GM12873 (cell line): ENCODE results near the gene ERICH2.

Experiments
- TF ChIP-seq, protein P1 (sequence below): IDR thresholded peaks from 2 replicates; pipeline ENCODE4 v1.5.1; 2012; ENCODE audit warnings: low read depth, mild to moderate bottlenecking, moderate library complexity, low read length, control low read depth; ENCODE audit not compliant: insufficient read depth; ENCODE audit errors: missing control alignments

ERICH2 gene

DNA sequence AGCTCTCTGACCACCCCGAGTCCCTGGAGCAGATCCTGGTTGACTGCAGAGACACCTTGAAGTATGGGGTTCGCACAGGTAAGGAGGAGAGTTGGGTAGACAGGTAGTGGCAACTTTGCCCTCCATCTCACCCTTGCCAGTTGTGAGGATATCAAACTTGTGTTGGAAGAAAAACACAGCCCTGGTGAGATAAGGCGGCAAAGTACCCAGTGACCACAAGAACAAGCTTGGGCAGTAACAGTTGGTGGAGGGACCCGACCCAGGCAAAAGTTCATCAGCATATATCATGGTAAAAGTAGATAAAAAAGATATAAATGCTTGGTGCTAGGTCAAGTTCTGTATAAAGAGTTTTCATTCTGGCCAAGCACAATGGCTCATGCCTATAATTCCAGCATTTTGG lies 60.9 kb downstream of the ERICH2 start:
- TF ChIP-seq, protein P1, sequence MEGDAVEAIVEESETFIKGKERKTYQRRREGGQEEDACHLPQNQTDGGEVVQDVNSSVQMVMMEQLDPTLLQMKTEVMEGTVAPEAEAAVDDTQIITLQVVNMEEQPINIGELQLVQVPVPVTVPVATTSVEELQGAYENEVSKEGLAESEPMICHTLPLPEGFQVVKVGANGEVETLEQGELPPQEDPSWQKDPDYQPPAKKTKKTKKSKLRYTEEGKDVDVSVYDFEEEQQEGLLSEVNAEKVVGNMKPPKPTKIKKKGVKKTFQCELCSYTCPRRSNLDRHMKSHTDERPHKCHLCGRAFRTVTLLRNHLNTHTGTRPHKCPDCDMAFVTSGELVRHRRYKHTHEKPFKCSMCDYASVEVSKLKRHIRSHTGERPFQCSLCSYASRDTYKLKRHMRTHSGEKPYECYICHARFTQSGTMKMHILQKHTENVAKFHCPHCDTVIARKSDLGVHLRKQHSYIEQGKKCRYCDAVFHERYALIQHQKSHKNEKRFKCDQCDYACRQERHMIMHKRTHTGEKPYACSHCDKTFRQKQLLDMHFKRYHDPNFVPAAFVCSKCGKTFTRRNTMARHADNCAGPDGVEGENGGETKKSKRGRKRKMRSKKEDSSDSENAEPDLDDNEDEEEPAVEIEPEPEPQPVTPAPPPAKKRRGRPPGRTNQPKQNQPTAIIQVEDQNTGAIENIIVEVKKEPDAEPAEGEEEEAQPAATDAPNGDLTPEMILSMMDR: no peak

DNA sequence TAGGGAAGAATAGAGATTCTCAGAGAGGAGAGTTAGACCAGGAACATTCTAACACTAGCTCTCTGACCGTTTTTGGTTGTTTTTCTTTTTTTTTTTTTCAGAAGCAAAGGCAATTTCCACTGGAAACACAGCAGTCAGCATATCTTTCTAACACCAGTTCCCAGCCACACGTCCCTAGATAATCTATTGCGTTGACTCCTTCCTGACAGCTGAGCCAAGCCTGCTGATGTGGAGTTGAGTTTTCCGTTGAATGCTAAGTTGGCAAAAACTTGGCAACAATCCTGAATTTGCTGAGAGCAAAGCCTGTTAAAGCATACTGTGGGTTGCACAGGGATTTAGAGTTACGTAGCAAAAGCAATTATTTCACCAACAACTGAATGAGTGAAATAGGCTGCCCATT lies 65.8 kb downstream of the ERICH2 start:
- TF ChIP-seq, protein P1: no peak

DNA sequence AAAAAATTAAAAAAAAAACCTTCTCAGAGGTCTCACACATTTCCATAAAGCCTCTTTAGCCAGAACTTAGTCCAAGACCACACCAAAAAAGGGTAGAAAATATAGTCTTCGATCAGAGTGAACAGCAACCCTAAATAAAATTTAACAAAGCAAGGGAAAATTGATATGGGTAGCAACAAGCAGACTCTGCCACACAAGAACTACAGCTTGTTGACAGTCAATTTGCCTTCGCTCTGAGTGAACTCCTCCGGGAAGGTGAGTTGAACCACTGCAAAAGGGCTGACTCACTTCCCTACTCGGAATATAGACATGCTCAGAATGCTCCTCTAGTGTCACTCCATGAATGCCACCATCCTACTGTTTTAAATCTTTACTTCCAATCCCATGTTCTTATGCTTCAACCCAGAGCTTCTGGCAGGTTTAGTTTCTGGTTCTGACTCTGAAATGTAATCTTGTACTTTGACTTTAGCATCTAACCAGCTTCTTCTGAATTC lies 70.6 kb downstream of the ERICH2 start:
- TF ChIP-seq, protein P1: no peak

DNA sequence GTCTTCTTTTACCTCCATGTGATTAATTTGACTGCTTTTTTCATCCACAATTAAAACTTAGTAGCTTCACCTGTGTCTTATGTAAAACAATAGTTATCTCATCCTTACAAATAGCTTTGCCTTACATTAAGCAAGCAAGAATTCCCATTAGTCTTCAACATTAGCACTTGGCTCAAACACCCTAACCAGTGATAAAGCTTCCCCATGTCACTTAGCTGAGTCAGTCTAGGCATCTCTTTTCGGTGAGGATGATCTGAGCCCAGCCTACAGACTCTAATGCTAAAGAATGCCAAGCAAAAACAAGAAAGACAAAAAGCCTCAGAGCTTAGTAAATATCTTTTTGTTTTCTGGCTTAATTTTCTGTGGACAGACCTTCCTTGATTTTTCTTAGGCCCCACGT lies 72.6 kb downstream of the ERICH2 start:
- TF ChIP-seq, protein P1: no peak

DNA sequence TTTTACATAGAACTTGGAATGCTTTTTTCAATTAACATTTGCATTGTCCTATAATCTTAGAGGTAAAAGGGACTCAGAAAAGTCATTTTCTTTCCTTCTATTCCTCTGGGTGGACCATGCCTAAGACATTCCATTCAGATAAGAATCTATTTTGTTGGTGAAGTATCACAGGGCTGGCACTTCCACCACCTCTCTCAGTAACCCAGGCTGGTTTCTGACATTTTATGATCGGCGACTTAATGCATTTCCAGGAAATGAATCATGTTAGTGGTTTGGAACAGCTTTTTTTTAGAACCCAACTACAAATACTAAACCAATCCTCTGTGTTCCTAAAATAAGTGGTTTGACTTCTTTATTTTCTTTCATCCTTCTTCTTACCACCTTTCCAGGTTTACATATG lies 73.5 kb downstream of the ERICH2 start:
- TF ChIP-seq, protein P1: no peak

DNA sequence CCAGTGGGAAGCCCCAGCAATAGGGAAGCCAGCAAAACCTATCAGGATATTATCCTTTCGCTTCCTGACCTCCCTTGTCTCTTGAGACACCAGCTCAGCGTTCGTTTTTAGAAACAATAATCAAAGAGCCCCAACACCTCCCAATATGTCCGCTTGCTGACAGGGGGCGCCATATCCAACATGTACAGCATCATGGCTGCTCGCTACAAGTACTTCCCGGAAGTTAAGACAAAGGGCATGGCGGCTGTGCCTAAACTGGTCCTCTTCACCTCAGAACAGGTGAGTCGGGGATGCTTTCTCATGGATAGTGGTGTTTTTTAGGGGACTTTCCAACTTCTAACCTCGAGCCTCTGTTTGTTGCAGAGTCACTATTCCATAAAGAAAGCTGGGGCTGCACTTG lies 75.2 kb downstream of the ERICH2 start:
- TF ChIP-seq, protein P1: peak; percentile 47

DNA sequence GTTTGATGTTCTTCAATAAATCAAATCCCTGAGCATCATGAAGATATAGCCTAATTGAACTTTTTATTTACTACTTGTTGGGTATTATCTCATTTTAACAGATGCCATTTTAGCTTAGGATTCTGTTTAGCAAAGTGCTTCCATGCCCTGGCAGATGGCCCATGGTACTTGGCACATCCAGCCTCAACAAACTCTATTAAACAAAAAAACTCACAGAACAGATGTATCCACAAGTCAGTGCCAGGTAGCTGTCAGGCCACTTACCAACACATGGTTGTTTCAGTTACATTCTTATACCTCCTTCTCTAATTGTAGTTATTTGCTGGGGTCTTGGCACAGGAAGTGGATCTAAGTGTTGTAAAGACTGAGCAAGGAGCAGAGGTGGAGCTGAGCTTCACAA lies 76.1 kb downstream of the ERICH2 start:
- TF ChIP-seq, protein P1: no peak
